IMR-90 (cell line): ENCODE results near the gene TNFAIP6. TPM values are rescaled to one million over a fixed set of nuclear protein-coding genes. Genes with fewer than 3 reads are reported as not detected.

ENCODE experiments used
- ATAC-seq: fragments of 200-7000 bp; cut with Tn5 transposase; 2 replicates; pipeline ENCODE4 v1.9.1; 2020; ENCODE audit warnings: low read depth, mild to moderate bottlenecking, moderate library complexity
- BruUV-seq: library from RNA; stranded (reverse); fragments of 400-500 nt; replicated peaks from 2 replicates; lab custom pipeline; 2021; lab: Mats Ljungman, UMichigan
- CTCF ChIA-PET: fragments of 300-600 bp; formaldehyde crosslinking; extraction: SDS; loops from one replicate; lab custom pipeline; 2021; ENCODE audit warnings: antibody characterized with exemption; lab: Yijun Ruan, JAX
- POLR2A ChIA-PET: fragments of 300-600 bp; sonication (Branson Sonifier 250); formaldehyde crosslinking; loops from one replicate; lab custom pipeline; 2022; ENCODE audit warnings: antibody characterized with exemption; ENCODE audit not compliant: unreplicated experiment; lab: Charles Lee
- DNase-seq: peaks from one replicate; pipeline ENCODE4 v3.0.0; 2013
- H2AFZ ChIP-seq: replicated peaks from 2 replicates; pipeline ENCODE3; 2013; ENCODE audit warnings: low read length, mild to moderate bottlenecking; ENCODE audit not compliant: poor library complexity
- H2AK5ac ChIP-seq: 2 replicates; pipeline ENCODE4 v1.6.1; 2013; ENCODE audit warnings: low read depth, low read length, inconsistent platforms
- H2AK9ac ChIP-seq: replicated peaks from 2 replicates; pipeline ENCODE3; 2013; ENCODE audit warnings: mild to moderate bottlenecking, low read depth, low read length, moderate library complexity; ENCODE audit not compliant: poor library complexity
- H2BK120ac ChIP-seq: 2 replicates; pipeline ENCODE4 v1.6.1; 2013; ENCODE audit warnings: low read depth, low read length, inconsistent platforms
- H2BK15ac ChIP-seq: 3 replicates; pipeline ENCODE4 v1.6.1; 2013; ENCODE audit warnings: low read depth, low read length, inconsistent platforms
- H2BK20ac ChIP-seq: 2 replicates; pipeline ENCODE4 v1.6.1; 2013; ENCODE audit warnings: low read depth, mild to moderate bottlenecking, inconsistent platforms, low read length, moderate library complexity
- H2BK5ac ChIP-seq: 2 replicates; pipeline ENCODE4 v1.6.1; 2013; ENCODE audit warnings: mild to moderate bottlenecking, low read depth, low read length, inconsistent platforms; ENCODE audit not compliant: poor library complexity, severe bottlenecking
- H3K14ac ChIP-seq: replicated peaks from 2 replicates; pipeline ENCODE4 v1.6.1; 2013; ENCODE audit warnings: low read depth, low read length, inconsistent platforms
- H3K18ac ChIP-seq: 2 replicates; pipeline ENCODE4 v1.6.1; 2013; ENCODE audit warnings: low read depth, low read length, control low read depth
- H3K23ac ChIP-seq: 2 replicates; pipeline ENCODE4 v1.6.1; 2013; ENCODE audit warnings: low read depth, low read length, inconsistent platforms
- H3K27ac ChIP-seq: 2 replicates; pipeline ENCODE4 v1.5.1; 2013; ENCODE audit warnings: mild to moderate bottlenecking, control low read depth, low read length; ENCODE audit not compliant: insufficient read depth
- H3K27me3 ChIP-seq: 2 replicates; pipeline ENCODE4 v1.6.1; 2013; ENCODE audit warnings: low read length; ENCODE audit not compliant: control insufficient read depth, insufficient read depth
- H3K36me3 ChIP-seq: 2 replicates; pipeline ENCODE4 v1.6.1; 2013; ENCODE audit warnings: low read length, mixed read lengths; ENCODE audit not compliant: control insufficient read depth, insufficient read depth
- H3K4ac ChIP-seq: 2 replicates; pipeline ENCODE4 v1.6.1; 2013; ENCODE audit warnings: low read depth, low read length, inconsistent platforms
- H3K4me1 ChIP-seq: 2 replicates; pipeline ENCODE4 v1.6.1; 2013; ENCODE audit warnings: low read length, mixed read lengths; ENCODE audit not compliant: control insufficient read depth, insufficient read depth
- H3K4me2 ChIP-seq: 2 replicates; pipeline ENCODE4 v1.6.1; 2013; ENCODE audit warnings: low read depth, mild to moderate bottlenecking, control low read depth, low read length, moderate library complexity
- H3K4me3 ChIP-seq: 2 replicates; pipeline ENCODE4 v1.5.1; 2013; ENCODE audit warnings: low read depth, mild to moderate bottlenecking, control low read depth, low read length, moderate library complexity; ENCODE audit not compliant: insufficient read depth
- H3K56ac ChIP-seq: 2 replicates; pipeline ENCODE4 v1.6.1; 2013; ENCODE audit warnings: low read length, inconsistent platforms; ENCODE audit not compliant: insufficient read depth; ENCODE audit errors: extremely low read depth
- H3K79me1 ChIP-seq, 2 experiments: 2 replicates each; pipeline ENCODE4 v1.6.1; 2013; ENCODE audit warnings: low read length in 2 of 2, inconsistent platforms in 1 of 2, low read depth in 1 of 2
- H3K9ac ChIP-seq: 2 replicates; pipeline ENCODE4 v1.6.1; 2013; ENCODE audit warnings: low read depth, low read length, control low read depth
- H3K9me1 ChIP-seq: 2 replicates; pipeline ENCODE4 v1.6.1; 2013; ENCODE audit warnings: low read length, inconsistent platforms; ENCODE audit not compliant: insufficient read depth
- H3K9me3 ChIP-seq: 2 replicates; pipeline ENCODE4 v1.6.1; 2013; ENCODE audit warnings: low read length; ENCODE audit not compliant: control insufficient read depth, insufficient read depth
- H4K20me1 ChIP-seq: 2 replicates; pipeline ENCODE4 v1.6.1; 2013; ENCODE audit warnings: low read length, inconsistent platforms; ENCODE audit not compliant: insufficient read depth
- H4K5ac ChIP-seq: 2 replicates; pipeline ENCODE4 v1.6.1; 2013; ENCODE audit warnings: mild to moderate bottlenecking, low read depth, low read length, control low read depth
- H4K8ac ChIP-seq, 2 experiments: 2 replicates each; pipeline ENCODE4 v1.6.1; 2013; ENCODE audit warnings: low read depth in 2 of 2, low read length in 2 of 2, control low read depth in 1 of 2, inconsistent platforms in 1 of 2
- H4K91ac ChIP-seq: 2 replicates; pipeline ENCODE4 v1.6.1; 2013; ENCODE audit warnings: low read depth, low read length, inconsistent platforms; ENCODE audit not compliant: insufficient read depth
- MAFK ChIP-seq: IDR thresholded peaks from 2 replicates; pipeline ENCODE4 v1.6.1; 2012; ENCODE audit warnings: low read depth, low read length, improper control_type of control experiment
- RFX5 ChIP-seq: IDR thresholded peaks from 2 replicates; pipeline ENCODE4 v1.8.0; 2012; ENCODE audit warnings: low read depth, mild to moderate bottlenecking, low read length, moderate library complexity
- WGBS, 2 experiments: methylation state at CpG; one replicate each; pipeline versions ENCODE4 v1.1.5 to v1.1.7; 2013; ENCODE audit warnings: missing lambda C conversion rate in 2 of 2; ENCODE audit not compliant: insufficient read length in 1 of 2; ENCODE audit errors: extremely low coverage in 2 of 2; 5-methylcytosine and 5-hydroxymethylcytosine counted together
- dilution Hi-C: fragments of 300-500 bp; cut with HindIII; formaldehyde crosslinking; loops from one replicate; pipeline ENCODE4 v1.14.3; 2018; ENCODE audit warnings: low sequenced_read_pairs; ENCODE audit not compliant: unreplicated experiment
- in situ Hi-C: fragments of 300-500 bp; cut with MboI; formaldehyde crosslinking; loops from 3 replicates; pipeline ENCODE4 v1.14.3; 2019; ENCODE audit warnings: low sequenced_read_pairs, inconsistent platforms, mixed read lengths
- intact Hi-C: fragments of 100-400 bp; cut with micrococcal nuclease; formaldehyde crosslinking; loops from 2 replicates; pipeline ENCODE4 v1.10.0; 2022
- polyA plus RNA-seq, 3 experiments: library from polyadenylated mRNA; depleted of rRNA; stranded (reverse); fragments of >200 nt; gene quantifications; 2 replicates each; pipeline ENCODE4 v1.2.3, GENCODE V29; 2012; ENCODE audit warnings: low replicate concordance in 1 of 3
- total RNA-seq: library from RNA; depleted of rRNA; stranded (reverse); fragments of >200 nt; gene quantifications from 2 replicates; pipeline ENCODE4 v1.2.3, GENCODE V29; 2012

The TNFAIP6 gene
- total and polyA plus RNA-seq, 2 of the 4 experiments (the other 2 are of a cell fraction), result 1.8 to 2.9 TPM

GRCh38 chr2:151337643-151338042 lies 19.7 kb upstream of the TNFAIP6 start:
- intact Hi-C loops (no loop called here), in situ Hi-C loops (no loop called here), dilution Hi-C loops (no loop called here)
- Histone ChIP-seq H2BK120ac (no peak overlapping the region), H4K8ac (no peak overlapping the region), H4K91ac (no peak overlapping the region), H3K27me3 (no peaks in the 10 kb centered on the region), H3K4me1 (peaks cover 5% of the 10 kb centered on the region), H3K18ac (no peak overlapping the region), H2AFZ (no peak overlapping the region), H4K5ac (no peak overlapping the region), H3K27ac (no peak overlapping the region), H3K79me1 (no peaks in the 10 kb centered on the region), H3K36me3 (no peaks in the 10 kb centered on the region), H2AK9ac (no peak overlapping the region), H3K9me3 (no peaks in the 10 kb centered on the region), H3K14ac (no peak overlapping the region), H2AK5ac (no peak overlapping the region), H3K23ac (no peak overlapping the region), H3K4me2 (no peak overlapping the region), H3K4ac (no peak overlapping the region), H2BK5ac (no peak overlapping the region), H4K20me1 (no peaks in the 10 kb centered on the region), H3K4me3 (no peak overlapping the region), H3K56ac (no peak overlapping the region), H2BK15ac (no peak overlapping the region), H2BK20ac (no peak overlapping the region), H3K9ac (no peak overlapping the region), H3K9me1 (peaks cover 6% of the 10 kb centered on the region; the same call in 1 of the 2 replicates)
- no TSS peak for BruUV-seq
- no peak for TF ChIP-seq RFX5
- TF ChIP-seq MAFK, result peak; percentile 40; the same call in 1 of the 2 replicates
- ATAC-seq, result peak; percentile 27
- no CpG with 5 or more reads among the region's 1 CpG for WGBS, 2 experiments
- peak; percentile 46 for DNase-seq
- ChIA-PET CTCF (no interaction called here), POLR2A (no interaction called here)
